H54 (cell line): ENCODE data around the gene UGT1A9.

Experiments
- DNase-seq: peaks from one replicate; pipeline ENCODE4 v3.0.0; 2011; ENCODE audit warnings: low spot score, mixed read lengths; ENCODE audit not compliant: insufficient read length
- FAIRE-seq: peaks from 3 replicates; lab custom pipeline; 2011; peaks lifted over from hg19 to GRCh38; lab: Jason Lieb, UNC
- POLR2A ChIP-seq: IDR thresholded peaks from 2 replicates; pipeline ENCODE4 v1.6.1; 2011; ENCODE audit warnings: low read depth, mild to moderate bottlenecking, low read length

Gene UGT1A9

GRCh38 chr2:233772153-233772552 is 100.5 kb downstream of the UGT1A9 start:
- FAIRE-seq = no peak
- no peak for DNase-seq
- TF ChIP-seq POLR2A = no peak

GRCh38 chr2:233772583-233772982 is 100.9 kb downstream of the UGT1A9 start:
- no peak for TF ChIP-seq POLR2A
- FAIRE-seq (no peak), DNase-seq (no peak)

GRCh38 chr2:233773854-233774253 is 102.2 kb downstream of the UGT1A9 start:
- TF ChIP-seq POLR2A = no peak
- DNase-seq (no peak), FAIRE-seq (no peak)

DNA sequence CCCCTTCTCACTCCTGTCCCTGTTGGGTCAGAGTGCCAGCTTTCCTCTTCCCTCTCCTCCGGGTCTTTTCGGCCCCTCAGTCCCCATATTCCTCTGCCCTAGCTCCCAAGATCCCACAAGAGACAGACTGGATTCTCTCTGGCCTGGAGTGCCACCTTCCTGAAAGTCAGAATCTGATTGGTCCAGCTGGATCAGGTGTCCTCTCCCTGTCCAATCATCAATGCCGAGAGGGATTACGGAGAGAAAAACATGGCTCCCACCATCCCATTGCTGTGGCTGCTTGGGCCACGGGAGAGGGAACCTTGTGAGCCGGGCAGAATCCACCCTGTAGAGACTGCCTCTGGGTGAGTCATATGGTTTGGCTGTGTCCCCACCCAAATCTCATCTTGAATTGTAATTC is 103.7 kb downstream of the UGT1A9 start:
- FAIRE-seq = no peak
- no peak for DNase-seq
- no peak for TF ChIP-seq POLR2A

- DNase-seq (no peak), FAIRE-seq (no peak)
- no peak for TF ChIP-seq POLR2A
These were observed 106.3 kb downstream of the UGT1A9 start, which contains the start of gene MROH2A for GRCh38 chr2:233778030-233778429. Gene MROH2A, plus strand, starts transcription at chr2:233778330. Its CDS starts 1,029 bp downstream, at chr2:233779359.

DNA sequence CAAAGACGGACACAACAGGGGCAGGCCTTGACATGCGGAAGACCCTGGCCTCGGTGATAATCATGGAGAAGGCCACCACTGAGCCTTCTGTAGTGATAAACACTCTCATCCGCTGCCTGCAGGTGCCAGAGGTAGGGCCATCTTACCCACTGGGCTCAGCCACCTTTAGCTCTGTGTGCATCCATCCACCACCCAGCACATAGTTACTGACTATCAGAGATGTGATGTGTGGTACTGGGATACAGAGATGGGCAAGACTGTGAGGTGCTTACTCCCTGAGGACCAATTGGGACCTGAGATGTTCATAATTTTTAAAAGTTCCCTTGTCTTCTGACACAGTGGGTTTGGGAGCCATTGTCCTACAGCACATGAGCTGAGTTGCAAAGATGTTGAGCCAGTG is 108.0 kb downstream of the UGT1A9 start:
- no peak for TF ChIP-seq POLR2A
- no peak for DNase-seq
- FAIRE-seq = no peak

GRCh38 chr2:233780771-233781170 is 109.1 kb downstream of the UGT1A9 start:
- FAIRE-seq (no peak), DNase-seq (no peak)
- TF ChIP-seq POLR2A = no peak

DNA sequence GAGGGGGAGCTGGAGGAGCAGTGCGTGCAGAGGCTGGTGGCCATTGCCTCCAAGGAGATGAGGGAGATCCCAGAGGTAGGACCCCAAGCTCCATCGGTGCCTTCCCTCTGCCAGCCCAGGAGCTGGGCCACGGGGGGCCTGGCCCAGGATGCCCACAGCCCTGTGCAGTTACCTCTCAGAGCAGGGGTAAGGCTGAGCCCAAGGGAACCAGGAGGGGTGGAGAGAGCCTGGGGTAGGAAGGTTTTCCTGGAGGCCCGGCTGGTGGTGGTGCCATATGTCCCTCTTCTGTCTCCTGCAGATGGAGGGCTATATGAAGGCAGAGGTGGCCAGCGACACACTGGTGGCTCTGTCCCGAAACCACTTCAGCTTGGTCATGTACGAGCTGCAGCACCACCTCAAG is 117.9 kb downstream of the UGT1A9 start:
- no peak for DNase-seq
- TF ChIP-seq POLR2A = no peak
- FAIRE-seq = no peak

- FAIRE-seq (no peak), DNase-seq (no peak)
- TF ChIP-seq POLR2A = no peak
These were observed 119.6 kb downstream of the UGT1A9 start for GRCh38 chr2:233791151-233791882.

- DNase-seq (no peak), FAIRE-seq (no peak)
- no peak for TF ChIP-seq POLR2A
These were observed 120.2 kb downstream of the UGT1A9 start for GRCh38 chr2:233791883-233792329.

GRCh38 chr2:233792720-233793119 is 121.0 kb downstream of the UGT1A9 start:
- no peak for FAIRE-seq
- no peak for DNase-seq
- TF ChIP-seq POLR2A = no peak

GRCh38 chr2:233793465-233794127 is 121.9 kb downstream of the UGT1A9 start:
- no peak for TF ChIP-seq POLR2A
- FAIRE-seq (no peak), DNase-seq (no peak)

- DNase-seq (no peak), FAIRE-seq (no peak)
- no peak for TF ChIP-seq POLR2A
These were observed 122.5 kb downstream of the UGT1A9 start for GRCh38 chr2:233794128-233794658.

GRCh38 chr2:233795735-233796171 is 124.1 kb downstream of the UGT1A9 start:
- DNase-seq = no peak
- FAIRE-seq = no peak
- no peak for TF ChIP-seq POLR2A
